Right forelimb (tissue), 1 donor: Measurements from ENCODE around the gene SLC7A14.

Experiments used
- DNase-seq: peaks from one replicate; pipeline ENCODE4 v3.0.0-alpha.2; 2018

SLC7A14 gene

GRCh38 chr3:170469151-170470062 is 116.5 kb downstream of the SLC7A14 start:
- no peak for DNase-seq

- no peak for DNase-seq
Measured at GRCh38 chr3:170467571-170468147, 118.2 kb downstream of the SLC7A14 start.

- DNase-seq, result no peak
Measured at GRCh38 chr3:170467007-170467406, 118.9 kb downstream of the SLC7A14 start.

- DNase-seq, result no peak
Measured at GRCh38 chr3:170465955-170466354, 119.9 kb downstream of the SLC7A14 start.

GRCh38 chr3:170463011-170463410 is 122.9 kb downstream of the SLC7A14 start:
- DNase-seq, result no peak

GRCh38 chr3:170458285-170458684 is 127.6 kb downstream of the SLC7A14 start:
- DNase-seq, result no peak

GRCh38 chr3:170454509-170454908 is 131.4 kb downstream of the SLC7A14 start:
- no peak for DNase-seq

- no peak for DNase-seq
Measured at GRCh38 chr3:170450039-170450438, 135.8 kb downstream of the SLC7A14 start.

GRCh38 chr3:170448584-170448983 is 137.3 kb downstream of the SLC7A14 start:
- no peak for DNase-seq

GRCh38 chr3:170443457-170443856 is 142.4 kb downstream of the SLC7A14 start:
- DNase-seq, result no peak

- DNase-seq, result no peak
Measured at GRCh38 chr3:170442947-170443346, 142.9 kb downstream of the SLC7A14 start.

- no peak for DNase-seq
Measured at GRCh38 chr3:170441412-170441811, 144.5 kb downstream of the SLC7A14 start.

- no peak for DNase-seq
Measured at GRCh38 chr3:170440344-170440743, 145.5 kb downstream of the SLC7A14 start.

GRCh38 chr3:170438836-170439235 is 147.0 kb downstream of the SLC7A14 start:
- no peak for DNase-seq

- DNase-seq, result no peak
Measured at GRCh38 chr3:170437696-170438407, 148.0 kb downstream of the SLC7A14 start.

GRCh38 chr3:170437176-170437575 is 148.7 kb downstream of the SLC7A14 start:
- DNase-seq, result no peak

- no peak for DNase-seq
Measured at GRCh38 chr3:170436697-170437096, 149.2 kb downstream of the SLC7A14 start.

- DNase-seq, result no peak
Measured at GRCh38 chr3:170432416-170432815, 153.5 kb downstream of the SLC7A14 start.

GRCh38 chr3:170431054-170431453 is 154.8 kb downstream of the SLC7A14 start:
- DNase-seq, result no peak

- no peak for DNase-seq
Measured at GRCh38 chr3:170429050-170429449, 156.8 kb downstream of the SLC7A14 start.

- DNase-seq, result no peak
Measured at GRCh38 chr3:170428095-170428494, 157.8 kb downstream of the SLC7A14 start.

- no peak for DNase-seq
Measured at GRCh38 chr3:170426240-170426797, 159.6 kb downstream of the SLC7A14 start.

- no peak for DNase-seq
Measured at GRCh38 chr3:170425491-170426239, 160.2 kb downstream of the SLC7A14 start.
